ENCODE measurements around the gene EGLN1.

The EGLN1 gene

DNA sequence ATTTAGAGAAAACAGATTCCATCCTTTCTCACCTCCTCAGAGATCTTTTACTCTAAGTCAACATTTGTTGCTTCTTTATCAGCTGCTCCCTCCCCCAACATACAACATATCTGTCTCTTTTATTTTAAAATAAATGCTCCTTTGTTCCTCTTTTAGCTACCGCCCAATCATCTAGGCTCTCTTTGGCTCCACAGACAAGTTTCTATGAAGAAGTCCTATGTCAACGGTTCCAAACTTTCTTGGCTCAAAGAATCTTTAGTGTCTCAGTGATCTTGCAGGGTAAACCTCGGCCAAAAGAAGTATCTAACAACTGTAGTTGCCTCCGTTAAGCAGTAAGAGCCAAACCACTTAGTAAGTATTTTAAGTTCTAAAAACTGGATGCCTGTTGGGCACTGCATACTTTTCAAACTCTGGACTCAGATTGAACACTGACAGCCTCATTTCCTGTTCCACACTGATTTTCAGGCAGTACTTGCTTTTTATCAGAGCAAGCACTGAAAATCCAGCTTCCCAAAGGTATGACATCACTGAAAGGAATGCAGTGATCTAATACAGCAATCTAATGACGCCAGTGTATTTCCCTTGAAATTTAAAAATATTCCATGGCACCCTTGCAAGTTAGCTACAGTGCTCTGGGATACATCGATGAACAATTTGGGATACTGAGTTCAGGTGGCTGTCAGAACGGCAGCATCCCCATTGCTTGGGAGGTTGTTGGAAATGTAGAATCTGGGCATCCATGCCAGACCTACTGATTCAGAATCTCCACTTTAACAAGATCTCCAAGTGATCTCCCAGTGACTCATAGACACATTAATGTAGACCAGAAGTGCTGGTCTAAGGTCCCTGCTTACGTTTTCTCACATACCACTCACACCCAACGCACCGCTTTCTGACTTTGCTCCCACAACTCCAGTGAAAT lies 26.8 kb downstream of the EGLN1 start:
- DNase-seq: no peak

- DNase-seq: no peak
Observed at GRCh38 chr1:231393668-231394067, 28.4 kb downstream of the EGLN1 start.

GRCh38 chr1:231392389-231393131 lies 29.5 kb downstream of the EGLN1 start:
- no peak for DNase-seq

DNA sequence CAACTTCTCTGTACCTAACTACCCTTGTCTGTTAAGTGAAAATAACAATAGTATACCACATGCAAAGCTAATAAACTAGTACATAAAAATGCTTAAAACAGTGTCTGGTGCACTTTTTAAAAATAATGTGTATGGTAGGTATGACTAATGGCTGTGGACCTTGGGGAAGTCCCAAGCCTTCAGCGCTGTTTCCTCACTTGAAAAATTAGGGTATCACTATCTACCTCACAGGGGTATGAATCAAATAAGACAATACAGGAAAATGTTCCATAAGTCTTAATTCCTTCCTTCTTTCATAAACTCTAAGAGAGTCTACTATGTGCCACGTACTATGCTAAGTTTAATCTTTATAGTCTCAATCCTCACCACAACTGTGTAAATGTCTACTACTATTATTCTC lies 32.0 kb downstream of the EGLN1 start:
- no peak for DNase-seq

GRCh38 chr1:231387770-231388669 lies 34.1 kb downstream of the EGLN1 start:
- DNase-seq: no peak

- DNase-seq: no peak
Observed at GRCh38 chr1:231386466-231386865, 35.6 kb downstream of the EGLN1 start.

DNA sequence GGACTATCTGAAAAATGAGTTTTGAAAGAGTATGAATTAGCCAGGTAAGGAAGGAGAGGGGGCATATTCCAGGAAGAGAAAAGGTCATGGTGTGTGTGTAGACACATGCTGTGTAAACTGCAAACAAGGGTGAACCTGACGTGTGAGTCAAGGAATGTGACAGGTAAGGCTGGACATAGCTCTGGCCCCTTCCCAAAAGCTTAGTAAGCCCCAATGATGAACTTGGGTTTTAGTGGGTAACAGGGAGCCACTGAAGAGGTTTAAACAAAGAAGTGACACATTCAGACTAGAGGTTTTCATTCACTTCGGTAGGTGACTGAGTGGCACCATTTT lies 36.7 kb downstream of the EGLN1 start:
- no peak for DNase-seq

DNA sequence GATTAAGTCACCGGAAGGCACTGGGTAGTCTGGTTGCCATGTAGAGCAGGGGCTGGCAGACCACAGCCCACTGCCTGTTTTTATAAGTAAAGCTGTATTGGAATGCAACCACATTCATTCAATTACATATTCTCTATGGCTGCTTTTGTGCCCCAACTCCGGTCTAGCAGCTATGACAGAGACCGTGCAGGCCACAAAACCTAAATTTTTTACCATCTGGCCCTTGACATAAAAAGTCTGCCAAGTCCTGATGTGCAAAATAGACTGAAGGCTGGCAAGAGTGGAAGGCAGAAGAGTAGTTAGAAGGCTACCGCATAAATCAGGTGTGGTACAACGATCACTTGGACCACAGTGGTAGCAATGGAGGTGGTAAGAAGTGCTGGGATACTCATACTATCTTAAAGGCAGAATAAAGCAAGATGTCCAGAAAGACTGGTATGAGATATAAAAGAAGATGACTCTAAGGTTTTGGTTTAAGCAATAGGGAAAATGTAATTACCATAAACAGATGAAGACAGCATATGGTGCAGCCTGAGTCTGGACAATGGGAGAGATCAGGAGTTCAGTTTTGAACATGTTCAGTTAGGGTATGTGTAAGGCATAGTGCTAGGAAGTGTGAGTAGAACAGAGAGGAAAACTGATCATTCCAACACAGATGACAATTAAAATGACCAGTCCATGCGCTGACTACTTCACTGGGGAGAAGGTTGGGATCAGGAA lies 37.2 kb downstream of the EGLN1 start:
- no peak for DNase-seq

DNA sequence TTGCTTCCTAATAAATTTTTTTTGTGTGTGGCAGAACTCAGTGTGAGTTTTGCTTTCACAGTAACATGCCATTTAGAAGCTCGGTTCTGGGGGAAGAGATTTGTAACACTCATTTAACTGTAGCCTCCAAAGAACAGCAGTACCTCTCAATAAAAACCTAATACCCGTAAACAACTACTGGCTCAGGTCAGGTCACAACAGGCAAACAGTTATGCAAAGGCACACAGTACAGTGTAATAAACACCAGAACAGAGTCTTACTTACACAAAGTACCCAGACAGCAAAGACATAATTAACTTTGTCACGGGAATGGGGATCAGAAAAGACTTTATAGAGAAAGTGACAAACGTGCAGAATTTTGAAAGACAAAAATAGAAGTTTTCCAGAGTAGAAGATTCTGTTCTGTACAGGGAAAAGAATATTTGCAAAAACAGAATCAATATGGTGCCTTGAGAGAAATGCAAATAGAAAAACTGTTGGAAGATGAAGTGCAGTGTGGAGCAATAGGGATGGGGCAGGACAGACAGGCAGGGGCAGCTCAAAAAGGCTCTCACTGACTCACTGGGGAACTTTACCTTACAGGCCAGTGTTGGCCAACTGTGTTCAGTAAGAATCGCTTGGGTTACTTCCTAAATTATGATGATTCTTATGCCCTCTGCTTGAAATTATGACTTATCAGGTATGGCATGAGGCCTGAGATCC lies 38.8 kb downstream of the EGLN1 start:
- DNase-seq: no peak

- no peak for DNase-seq
Observed at GRCh38 chr1:231382426-231382825, 39.7 kb downstream of the EGLN1 start.

DNA sequence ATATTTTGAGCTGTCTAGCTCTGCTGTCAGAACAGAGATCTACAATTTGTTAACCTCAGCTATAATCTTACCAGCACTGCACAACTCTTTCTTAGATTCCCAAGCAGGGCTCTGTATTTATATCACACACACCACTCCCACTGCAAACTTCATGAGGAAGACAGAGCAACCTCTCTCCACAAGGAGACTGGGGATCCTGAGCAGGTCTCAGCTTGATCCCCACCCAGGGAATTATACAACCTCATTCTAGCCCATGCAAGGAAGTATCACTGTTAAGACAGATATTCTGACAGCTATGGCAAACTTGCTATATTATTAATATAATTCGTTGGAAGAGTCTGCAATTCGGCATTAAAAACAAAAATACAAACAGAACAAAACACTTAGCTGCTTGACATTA lies 40.4 kb downstream of the EGLN1 start:
- DNase-seq: no peak

DNA sequence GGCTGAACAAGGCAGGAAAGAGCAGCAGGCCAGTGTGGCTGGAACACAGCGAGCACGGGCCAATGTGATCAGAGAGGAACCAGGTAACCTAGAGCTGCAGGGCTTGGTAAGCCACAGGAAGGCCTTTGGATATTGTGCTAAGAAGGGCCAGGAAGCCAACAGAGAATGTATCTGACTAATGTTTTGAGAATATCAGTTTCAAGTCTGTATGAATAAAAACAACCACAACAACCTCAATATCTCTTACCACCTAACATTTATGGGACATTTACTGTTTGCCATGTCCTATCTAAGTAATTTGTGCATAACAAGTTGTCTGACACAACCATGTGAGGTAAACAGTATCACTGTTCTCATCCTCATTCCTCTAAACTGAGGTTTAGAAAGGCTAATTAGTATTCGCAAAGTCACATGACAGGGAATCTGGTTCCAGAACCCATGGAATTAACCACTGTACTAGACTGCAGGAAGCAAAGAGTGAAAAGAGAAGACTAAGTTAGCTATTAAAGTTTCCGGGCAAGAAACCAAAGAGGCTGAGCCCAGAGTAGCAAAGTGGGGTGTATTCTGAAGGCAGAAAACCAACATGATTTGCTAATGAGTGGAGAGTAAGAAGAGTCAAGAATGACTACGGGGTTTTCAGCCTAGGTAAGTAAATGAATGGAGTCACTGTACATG lies 45.1 kb downstream of the EGLN1 start:
- no peak for DNase-seq

DNA sequence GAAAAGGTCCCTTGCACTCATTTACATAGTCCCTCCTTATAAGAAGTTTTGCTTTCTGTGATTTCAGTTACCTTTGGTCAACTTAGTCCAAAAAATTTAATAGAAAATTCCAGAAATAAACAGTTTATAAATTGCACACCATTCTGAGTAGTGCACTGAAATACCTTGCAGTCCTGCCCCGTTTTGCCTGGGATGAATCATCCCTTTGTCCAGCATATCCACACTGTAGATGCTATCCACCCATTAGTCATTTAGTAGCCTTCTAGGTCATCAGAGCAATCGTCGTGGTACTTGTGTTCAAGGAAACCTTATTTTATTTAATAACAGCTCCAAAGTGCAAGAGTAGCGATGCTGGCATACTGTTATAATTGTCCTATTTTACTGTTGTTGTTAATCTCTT lies 46.0 kb downstream of the EGLN1 start:
- DNase-seq: no peak

- DNase-seq: no peak
Observed at GRCh38 chr1:231374394-231374793, 47.7 kb downstream of the EGLN1 start.

DNA sequence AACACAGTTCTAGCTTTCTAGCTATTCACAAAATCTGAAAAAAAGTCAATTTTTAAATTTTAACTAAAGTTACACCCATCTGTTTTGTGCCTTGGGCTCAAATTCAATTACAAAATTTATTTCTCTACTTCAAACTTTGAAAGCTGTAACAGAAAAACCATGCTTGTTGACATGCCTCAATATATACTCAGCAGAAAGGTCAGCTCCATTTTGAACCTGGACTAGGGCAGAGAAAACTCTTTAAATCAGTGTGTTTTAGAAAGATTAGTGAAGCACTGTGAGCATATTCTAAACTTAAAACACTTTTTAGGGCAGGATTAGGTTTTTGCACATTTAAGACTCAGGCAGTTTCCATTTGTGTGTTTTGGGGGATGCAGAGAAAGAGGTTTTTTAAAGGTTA lies 49.6 kb downstream of the EGLN1 start:
- DNase-seq: no peak

DNA sequence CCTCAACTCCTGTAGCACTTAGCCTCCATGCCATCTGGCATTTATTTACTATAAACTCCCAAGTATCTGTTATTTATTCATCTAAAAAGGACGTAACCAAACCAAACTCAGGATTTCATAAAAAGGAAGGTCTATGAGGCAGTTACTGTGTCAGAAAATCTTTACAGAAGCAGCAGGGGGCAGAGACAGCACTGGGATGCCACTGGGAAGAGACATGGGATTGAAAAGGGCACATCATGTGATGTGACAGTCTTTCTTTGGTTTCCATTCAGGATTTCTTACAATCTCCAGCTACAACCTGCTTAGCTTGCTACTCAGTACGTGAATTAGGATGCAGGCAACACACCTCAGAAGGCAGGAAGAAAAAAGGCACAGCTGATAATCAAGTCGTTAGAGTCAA lies 52.8 kb downstream of the EGLN1 start:
- DNase-seq: no peak

DNA sequence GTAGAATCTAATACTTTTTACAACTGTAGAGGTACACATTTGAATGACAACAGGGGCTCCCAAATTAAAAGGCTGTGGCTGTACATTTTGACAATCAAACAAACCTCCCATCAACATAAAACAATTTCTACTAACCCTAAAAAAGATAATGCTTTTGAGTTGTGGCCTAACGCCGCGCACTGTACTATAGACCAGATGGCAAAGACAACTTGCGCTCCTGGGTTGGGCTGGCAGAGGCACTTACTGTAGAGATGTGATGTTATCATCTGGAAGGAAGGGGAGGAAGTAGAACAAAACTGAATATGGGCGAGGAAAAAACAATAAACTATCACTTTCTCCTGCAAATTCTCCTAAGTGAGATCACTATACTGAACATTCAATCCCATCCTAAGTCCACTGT lies 57.9 kb downstream of the EGLN1 start:
- no peak for DNase-seq

DNA sequence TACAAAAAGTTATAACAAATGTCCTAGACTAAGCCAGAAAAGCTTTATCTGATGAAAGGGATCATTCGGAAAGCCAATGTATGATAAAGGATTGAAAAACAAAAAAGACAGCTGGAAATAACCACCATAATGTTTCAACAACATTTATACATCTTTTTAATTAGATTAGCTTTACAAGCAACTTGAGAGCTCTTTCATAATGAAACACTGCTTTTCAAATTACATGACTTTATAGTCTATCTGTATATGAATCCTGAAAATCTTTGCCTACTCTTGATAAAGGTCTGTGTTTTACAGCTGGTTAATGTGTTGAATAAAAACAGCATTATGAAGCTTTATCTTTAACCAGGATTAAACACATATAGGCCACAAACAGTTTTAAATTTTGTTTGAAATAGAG lies 58.5 kb downstream of the EGLN1 start:
- no peak for DNase-seq

- DNase-seq: no peak
Observed at GRCh38 chr1:231362325-231362724, 59.8 kb downstream of the EGLN1 start.

GRCh38 chr1:231359113-231359512 lies 63.0 kb downstream of the EGLN1 start:
- DNase-seq: no peak

DNA sequence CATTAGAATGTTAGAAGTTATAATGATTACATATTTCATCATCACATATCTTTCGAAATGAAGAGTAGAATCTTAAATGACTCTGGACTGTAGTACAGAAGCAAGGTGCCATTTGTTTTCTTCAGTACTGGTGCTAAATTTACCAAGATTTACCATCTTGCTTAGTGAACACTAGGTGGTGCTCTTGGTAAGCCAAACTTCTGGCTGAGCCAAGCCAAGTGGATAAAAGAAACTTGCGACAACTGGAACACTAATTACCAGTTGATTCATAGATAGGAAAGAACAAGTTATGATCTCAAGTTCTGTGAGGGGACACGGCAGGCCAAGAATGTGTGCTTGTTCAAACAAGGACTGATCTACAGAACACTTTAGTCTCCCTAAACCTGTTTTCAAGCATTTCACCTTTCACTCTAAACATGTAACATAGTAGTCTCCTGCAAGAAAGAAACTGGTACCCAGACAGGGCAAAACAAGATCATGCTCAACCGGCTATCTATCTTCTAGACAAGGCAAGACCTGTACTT lies 64.2 kb downstream of the EGLN1 start:
- DNase-seq: peak; percentile 22

Measured in NCI-H1092 (cell line).